ENCODE data around the gene COPS9. TPM values are rescaled to one million over a fixed set of nuclear protein-coding genes. Genes with fewer than 3 reads are reported as not detected.

COPS9 gene
- total and polyA plus RNA-seq, 5 donors: 172 to 618 (median 191) TPM

DNA sequence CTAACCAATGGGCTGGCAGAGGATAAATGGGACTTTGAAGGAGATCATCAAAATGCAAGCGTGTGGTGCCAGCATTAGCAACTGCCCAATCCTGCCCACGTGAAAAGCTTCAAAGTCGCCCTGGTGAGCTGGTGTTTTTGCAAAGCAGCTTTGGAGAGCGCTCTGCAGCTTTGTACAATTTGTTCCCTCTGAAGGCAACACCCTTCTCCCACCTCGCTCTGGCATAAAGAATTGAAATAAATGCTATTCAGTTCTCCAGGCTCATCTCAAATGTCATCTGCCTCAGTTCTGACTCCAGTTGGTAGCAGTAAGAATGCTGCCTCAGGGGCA is 3.5 kb downstream of the COPS9 start:
- no peak for ATAC-seq
- WGBS: 97% methylated on average over 5 of the region's 5 CpGs
- Histone ChIP-seq H3K27ac (ENCODE audit: low read length) (no peak overlapping the region), H3K9me3 (ENCODE audit: control insufficient read depth, low read length) (no peaks in the 10 kb centered on the region), H3K4me1 (ENCODE audit: control insufficient read depth, insufficient read depth, low read length) (peaks cover 8% of the 10 kb centered on the region), H3K4me3 (ENCODE audit: low read length) (no peak overlapping the region), H3K27me3 (ENCODE audit: control insufficient read depth, insufficient read depth) (no peaks in the 10 kb centered on the region)
- DNase-seq: no peak
- intact Hi-C loops (cut with DNase I): no loop called here

GRCh38 chr2:240131941-240132650 is 4.0 kb downstream of the COPS9 start:
- WGBS: 90% methylated on average over 22 of the region's 22 CpGs
- no peaks in the 10 kb centered on the region for H3K27me3 ChIP-seq (ENCODE audit: control insufficient read depth, insufficient read depth)
- H3K4me3 ChIP-seq (ENCODE audit: low read length): no peak overlapping the region
- ATAC-seq (no peak), DNase-seq (no peak)
- no peak overlapping the region for H3K27ac ChIP-seq (ENCODE audit: low read length)
- peaks cover 8% of the 10 kb centered on the region for H3K4me1 ChIP-seq (ENCODE audit: control insufficient read depth, insufficient read depth, low read length)
- intact Hi-C loops (cut with DNase I): no loop called here
- no peaks in the 10 kb centered on the region for H3K9me3 ChIP-seq (ENCODE audit: control insufficient read depth, low read length)

DNA sequence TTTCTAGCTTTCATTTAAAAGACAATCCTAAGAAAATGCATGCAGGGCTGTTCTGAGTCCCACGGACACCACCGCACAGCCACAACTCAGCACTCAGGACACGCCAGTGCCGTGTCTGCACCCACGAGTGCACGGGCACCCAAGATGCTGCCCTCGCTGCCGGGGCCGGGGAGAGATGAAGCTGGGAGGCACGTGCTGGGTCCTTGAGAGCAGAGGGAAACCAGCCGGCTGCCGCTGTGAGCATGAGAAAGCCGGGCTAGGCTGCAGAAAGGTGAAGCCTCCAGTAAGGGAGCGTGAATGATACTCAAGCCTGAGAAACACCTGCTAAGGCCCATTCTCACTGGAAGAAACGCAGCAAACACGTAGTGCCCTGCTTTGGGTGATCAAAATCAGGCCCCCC is 4.8 kb downstream of the COPS9 start:
- peaks cover 8% of the 10 kb centered on the region for H3K4me1 ChIP-seq (ENCODE audit: control insufficient read depth, insufficient read depth, low read length)
- intact Hi-C loops (cut with DNase I): no loop called here
- DNase-seq: no peak
- no peak overlapping the region for H3K27ac ChIP-seq (ENCODE audit: low read length)
- 96% methylated on average over 16 of the region's 16 CpGs for WGBS
- H3K9me3 ChIP-seq (ENCODE audit: control insufficient read depth, low read length): no peaks in the 10 kb centered on the region
- no peak for ATAC-seq
- no peak overlapping the region for H3K4me3 ChIP-seq (ENCODE audit: low read length)
- no peaks in the 10 kb centered on the region for H3K27me3 ChIP-seq (ENCODE audit: control insufficient read depth, insufficient read depth)

DNA sequence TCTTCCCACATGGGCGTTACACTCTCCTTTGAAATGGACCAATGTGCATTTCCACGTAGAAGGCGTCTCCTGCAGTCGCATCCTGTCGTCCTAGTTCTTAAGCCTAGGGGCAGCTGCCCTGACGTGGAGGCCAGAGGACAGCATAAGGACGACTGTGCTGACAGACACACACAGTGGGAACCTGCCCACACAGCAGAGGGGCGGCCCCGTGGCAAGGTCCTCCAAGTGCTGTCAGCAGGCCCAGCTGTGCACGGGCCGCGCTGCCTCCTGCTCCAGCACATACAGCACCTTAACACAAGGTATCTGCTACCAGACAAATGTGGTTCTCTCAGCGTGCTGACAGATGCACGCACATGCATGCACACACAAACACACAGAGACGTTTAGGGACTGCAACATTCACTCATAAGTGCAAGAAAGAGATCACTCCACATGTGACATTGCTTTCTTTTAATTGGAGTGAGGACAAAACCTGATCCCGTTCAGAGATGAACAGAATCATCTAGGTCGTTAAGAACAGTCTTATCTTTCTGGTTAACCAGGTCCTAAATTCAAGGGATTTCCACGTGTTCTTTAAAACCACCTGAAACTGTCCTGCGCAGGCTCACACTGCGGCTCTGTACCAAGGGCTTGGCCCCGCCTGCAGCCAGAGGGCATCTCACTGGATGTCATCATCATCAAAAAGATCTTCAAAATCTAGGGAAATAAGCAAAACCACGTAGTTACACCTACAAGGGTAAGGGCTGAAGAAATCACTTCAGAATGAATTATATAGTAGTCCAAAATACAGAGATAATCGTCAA is 5.5 kb downstream of the COPS9 start:
- no peak for ATAC-seq
- Histone ChIP-seq H3K4me3 (ENCODE audit: low read length) (no peak overlapping the region), H3K27ac (ENCODE audit: low read length) (no peak overlapping the region), H3K9me3 (ENCODE audit: control insufficient read depth, low read length) (no peaks in the 10 kb centered on the region), H3K27me3 (ENCODE audit: control insufficient read depth, insufficient read depth) (no peaks in the 10 kb centered on the region), H3K4me1 (ENCODE audit: control insufficient read depth, insufficient read depth, low read length) (peaks cover 8% of the 10 kb centered on the region)
- WGBS: 91% methylated on average over 23 of the region's 23 CpGs
- no peak for DNase-seq
- intact Hi-C loops (cut with DNase I): no loop called here

DNA sequence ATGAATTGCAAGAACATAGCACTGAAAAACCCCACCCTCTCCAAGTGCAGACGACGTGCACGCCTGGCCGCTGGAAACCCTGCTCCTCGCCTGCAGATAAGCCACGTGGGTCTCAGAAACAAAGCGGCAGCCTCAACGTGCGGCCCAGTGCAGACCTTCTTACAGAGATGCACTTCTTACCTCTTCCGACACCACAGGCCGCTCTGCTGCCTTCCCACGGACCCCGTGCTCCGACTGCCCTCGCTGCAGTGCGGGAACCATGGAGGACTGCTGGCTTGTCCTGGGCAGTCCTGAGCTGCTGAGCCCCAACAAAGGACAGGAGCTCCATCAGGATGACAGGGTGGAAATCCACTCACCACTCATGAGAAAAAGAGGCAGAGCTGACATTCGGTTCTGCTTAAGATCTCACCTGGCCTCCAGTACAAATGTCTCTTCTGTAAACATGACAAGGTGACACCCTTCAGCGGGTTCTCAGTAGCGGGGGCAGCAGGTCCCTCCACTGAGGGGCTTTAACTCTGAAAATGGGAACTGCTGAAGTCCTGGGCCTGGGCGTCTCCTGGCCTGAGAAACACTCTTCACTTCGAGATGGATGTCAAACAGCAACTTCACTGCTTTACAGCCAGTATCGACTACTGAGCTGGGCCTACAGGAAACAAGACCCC is 6.2 kb downstream of the COPS9 start:
- no peaks in the 10 kb centered on the region for H3K27me3 ChIP-seq (ENCODE audit: control insufficient read depth, insufficient read depth)
- no peak for DNase-seq
- no peaks in the 10 kb centered on the region for H3K9me3 ChIP-seq (ENCODE audit: control insufficient read depth, low read length)
- no peak overlapping the region for H3K27ac ChIP-seq (ENCODE audit: low read length)
- no peak for ATAC-seq
- H3K4me3 ChIP-seq (ENCODE audit: low read length): no peak overlapping the region
- WGBS: 93% methylated on average over 22 of the region's 22 CpGs
- H3K4me1 ChIP-seq (ENCODE audit: control insufficient read depth, insufficient read depth, low read length): peaks cover 3% of the 10 kb centered on the region
- intact Hi-C loops (cut with DNase I): no loop called here

DNA sequence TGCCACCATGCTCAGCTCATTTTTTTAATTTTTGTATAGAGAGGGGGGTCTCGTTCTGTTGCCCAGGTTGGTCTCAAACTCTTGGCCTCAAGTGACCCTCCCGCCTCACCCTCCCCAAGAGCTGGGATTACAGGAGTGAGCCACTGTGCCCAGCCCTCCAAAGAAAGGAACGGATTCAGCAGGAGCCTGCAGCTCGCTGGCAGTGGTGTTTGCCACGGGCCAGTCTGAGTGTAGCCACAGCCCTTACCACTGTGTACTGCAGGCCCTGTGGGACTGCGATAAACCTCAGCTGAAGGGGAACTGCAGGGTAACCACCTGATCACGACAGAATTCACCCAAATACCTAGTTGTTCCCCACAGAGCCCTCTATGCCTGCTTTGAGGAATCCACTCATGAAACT is 6.8 kb downstream of the COPS9 start:
- WGBS: 92% methylated on average over 7 of the region's 7 CpGs
- intact Hi-C loops (cut with DNase I): no loop called here
- no peak for ATAC-seq

DNA sequence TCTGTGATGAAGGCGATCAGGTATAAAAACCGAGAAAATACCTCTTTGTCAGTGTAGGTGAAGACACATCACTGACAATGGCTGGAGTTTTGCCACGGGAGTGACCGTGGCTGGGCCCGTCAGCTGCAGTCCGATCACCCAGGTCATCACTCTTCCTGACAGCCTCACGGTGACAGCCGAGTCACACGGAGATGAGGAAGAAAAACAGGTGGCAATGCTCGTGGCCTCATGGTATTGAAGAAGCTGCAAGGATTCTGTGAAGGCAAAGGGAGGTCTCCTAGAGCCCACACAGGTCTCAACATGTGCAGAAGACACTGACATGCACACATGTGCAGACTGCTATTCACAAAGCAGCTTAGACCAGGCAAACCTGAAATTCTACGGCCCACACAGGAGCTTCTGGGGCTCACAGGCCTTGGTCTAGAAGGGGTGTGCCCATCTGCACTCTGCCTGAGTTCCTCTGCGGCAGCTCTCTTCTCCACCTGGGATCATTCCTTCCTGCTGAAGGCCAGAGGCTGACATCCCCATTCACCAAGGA is 7.4 kb downstream of the COPS9 start:
- H3K9me3 ChIP-seq (ENCODE audit: control insufficient read depth, low read length): no peaks in the 10 kb centered on the region
- ATAC-seq: no peak
- H3K4me1 ChIP-seq (ENCODE audit: control insufficient read depth, insufficient read depth, low read length): no peaks in the 10 kb centered on the region
- H3K4me3 ChIP-seq (ENCODE audit: low read length): no peak overlapping the region
- H3K27me3 ChIP-seq (ENCODE audit: control insufficient read depth, insufficient read depth): no peaks in the 10 kb centered on the region
- 83% methylated on average over 12 of the region's 12 CpGs for WGBS
- no peak overlapping the region for H3K27ac ChIP-seq (ENCODE audit: low read length)
- DNase-seq: no peak
- intact Hi-C loops (cut with DNase I): no loop called here

More for the DNA sequence above, 6.8 kb downstream of the COPS9 start:
- DNase-seq: no peak
- no peaks in the 10 kb centered on the region for H3K4me1 ChIP-seq (ENCODE audit: control insufficient read depth, insufficient read depth, low read length)
- H3K27me3 ChIP-seq (ENCODE audit: control insufficient read depth, insufficient read depth): no peaks in the 10 kb centered on the region
- no peaks in the 10 kb centered on the region for H3K9me3 ChIP-seq (ENCODE audit: control insufficient read depth, low read length)
- no peak overlapping the region for H3K27ac ChIP-seq (ENCODE audit: low read length)
- no peak overlapping the region for H3K4me3 ChIP-seq (ENCODE audit: low read length)

DNA sequence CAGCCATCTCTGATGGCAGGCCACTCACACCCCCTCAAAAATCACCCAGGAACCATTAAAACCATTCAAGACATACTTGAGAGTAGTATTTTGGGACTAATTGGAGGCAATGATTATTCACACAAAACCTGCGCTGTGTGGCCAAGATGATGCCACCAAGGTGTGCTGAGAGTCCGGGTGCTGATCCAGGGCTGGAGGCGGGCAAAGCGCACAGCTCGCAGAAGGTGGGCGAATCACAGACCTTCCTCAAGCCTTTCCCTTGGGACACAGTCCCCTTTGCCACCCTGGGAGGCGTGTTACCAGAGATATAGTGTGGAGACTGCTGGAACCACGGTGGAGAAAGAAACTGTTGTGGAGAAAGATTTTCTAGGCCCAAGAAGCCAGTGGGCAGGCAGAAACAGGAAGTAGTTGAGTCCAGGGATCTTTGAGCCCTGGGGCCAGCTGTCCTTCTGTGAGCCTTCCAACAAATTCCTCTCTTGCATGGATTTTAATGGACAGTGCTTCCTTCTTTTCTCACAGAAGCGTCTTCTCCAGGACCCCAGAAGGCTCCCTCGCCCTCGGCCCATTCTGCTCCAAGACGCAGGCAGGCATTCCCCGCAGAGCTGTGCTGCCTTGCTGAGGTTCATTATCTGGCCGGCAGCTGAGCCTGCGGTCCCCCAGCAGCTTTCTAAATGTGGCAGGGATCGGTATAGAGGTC is 8.0 kb downstream of the COPS9 start:
- ATAC-seq: no peak

GRCh38 chr2:240127191-240127750 is 8.8 kb downstream of the COPS9 start:
- intact Hi-C loops (cut with DNase I): no loop called here
- Histone ChIP-seq H3K27ac (ENCODE audit: low read length) (no peak overlapping the region), H3K9me3 (ENCODE audit: control insufficient read depth, low read length) (no peaks in the 10 kb centered on the region), H3K4me1 (ENCODE audit: control insufficient read depth, insufficient read depth, low read length) (no peaks in the 10 kb centered on the region), H3K27me3 (ENCODE audit: control insufficient read depth, insufficient read depth) (no peaks in the 10 kb centered on the region), H3K4me3 (ENCODE audit: low read length) (no peak overlapping the region)
- no peak for ATAC-seq
- 84% methylated on average over 7 of the region's 7 CpGs for WGBS
- DNase-seq: no peak

More for the DNA sequence above, 8.0 kb downstream of the COPS9 start:
- DNase-seq: no peak
- Histone ChIP-seq H3K4me3 (ENCODE audit: low read length) (no peak overlapping the region), H3K27me3 (ENCODE audit: control insufficient read depth, insufficient read depth) (no peaks in the 10 kb centered on the region), H3K27ac (ENCODE audit: low read length) (no peak overlapping the region), H3K4me1 (ENCODE audit: control insufficient read depth, insufficient read depth, low read length) (no peaks in the 10 kb centered on the region), H3K9me3 (ENCODE audit: control insufficient read depth, low read length) (no peaks in the 10 kb centered on the region)
- 91% methylated on average over 16 of the region's 16 CpGs for WGBS
- intact Hi-C loops (cut with DNase I): no loop called here

- no peak for DNase-seq
- no peak overlapping the region for H3K27ac ChIP-seq (ENCODE audit: low read length)
- no peak for ATAC-seq
- no peaks in the 10 kb centered on the region for H3K9me3 ChIP-seq (ENCODE audit: control insufficient read depth, low read length)
- no peak overlapping the region for H3K4me3 ChIP-seq (ENCODE audit: low read length)
- no peaks in the 10 kb centered on the region for H3K27me3 ChIP-seq (ENCODE audit: control insufficient read depth, insufficient read depth)
- WGBS: 95% methylated on average over 10 of the region's 10 CpGs
- intact Hi-C loops (cut with DNase I): no loop called here
- no peaks in the 10 kb centered on the region for H3K4me1 ChIP-seq (ENCODE audit: control insufficient read depth, insufficient read depth, low read length)
Measured at GRCh38 chr2:240126731-240127130, 9.4 kb downstream of the COPS9 start.

Data from right cardiac atrium (tissue), 5 donors.